Thyroid gland (tissue), 4 donors: Measurements from ENCODE around the gene SCAANT1. TPM values are rescaled to one million over a fixed set of nuclear protein-coding genes. Genes with fewer than 3 reads are reported as not detected.

Experiments
- DNase-seq, 2 donors: peaks; one replicate each; pipeline ENCODE4 v3.0.0-alpha.2; 2019
- H3K27ac ChIP-seq, 3 donors: fragments of 200-600 bp; sonication (generic); 1 replicate in 2 of 3; 2 replicates in 1 of 3; pipeline ENCODE4 v1.5.1; 2016 to 2019; ENCODE audit warnings: mild to moderate bottlenecking in 1 of 3, moderate library complexity in 1 of 3
- H3K27me3 ChIP-seq: fragments of 200-600 bp; sonication (generic); one replicate; pipeline ENCODE4 v1.5.1; 2019
- H3K36me3 ChIP-seq, 2 donors: fragments of 200-600 bp; sonication (generic); one replicate each; pipeline ENCODE4 v1.5.1; 2016 to 2019
- H3K4me1 ChIP-seq, 2 donors: fragments of 200-600 bp; sonication (generic); one replicate each; pipeline ENCODE4 v1.5.1; 2017 to 2019
- H3K4me3 ChIP-seq, 3 donors: fragments of 200-600 bp; sonication (generic); replicated peaks in 1 of 3; 1 replicate in 2 of 3; 2 replicates in 1 of 3; pipeline ENCODE4 v1.5.1; 2016; ENCODE audit warnings: mild to moderate bottlenecking in 1 of 3
- H3K9me3 ChIP-seq: fragments of 200-600 bp; sonication (generic); one replicate; pipeline ENCODE4 v1.5.1; 2017
- POLR2A ChIP-seq, 2 donors: fragments of 450-650 bp; IDR thresholded peaks; one replicate each; pipeline ENCODE4 v1.6.1; 2017; ENCODE audit warnings: antibody characterized with exemption in 2 of 2, mild to moderate bottlenecking in 2 of 2, moderate library complexity in 1 of 2
- WGBS, 2 donors: methylation state at CpG; one replicate each; pipeline ENCODE4 v1.1.5; 2017; 5-methylcytosine and 5-hydroxymethylcytosine counted together
- intact Hi-C: fragments of 100-400 bp; cut with DNase I; formaldehyde crosslinking; loops from one replicate; pipeline ENCODE4 v1.15.1; 2023
- total RNA-seq, 4 donors: library from RNA; depleted of rRNA; stranded (reverse); fragments of >200 nt; gene quantifications; one replicate each; pipeline ENCODE4 v1.2.3, GENCODE V29; 2016
- TF ChIP-seq, protein P1 (sequence below), 6 experiments: fragments of 200-600 bp in 3 of 6; fragments of 450-650 bp in 3 of 6; sonication (generic) in 3 of 6; IDR thresholded peaks; one replicate each; pipeline ENCODE4 v1.5.1; 2016 to 2019; ENCODE audit warnings: antibody characterized with exemption in 6 of 6, mild to moderate bottlenecking in 2 of 6, inconsistent platforms in 1 of 6, moderate library complexity in 1 of 6

Gene SCAANT1
- total RNA-seq, 4 donors from 2014 or later = not detected

DNA sequence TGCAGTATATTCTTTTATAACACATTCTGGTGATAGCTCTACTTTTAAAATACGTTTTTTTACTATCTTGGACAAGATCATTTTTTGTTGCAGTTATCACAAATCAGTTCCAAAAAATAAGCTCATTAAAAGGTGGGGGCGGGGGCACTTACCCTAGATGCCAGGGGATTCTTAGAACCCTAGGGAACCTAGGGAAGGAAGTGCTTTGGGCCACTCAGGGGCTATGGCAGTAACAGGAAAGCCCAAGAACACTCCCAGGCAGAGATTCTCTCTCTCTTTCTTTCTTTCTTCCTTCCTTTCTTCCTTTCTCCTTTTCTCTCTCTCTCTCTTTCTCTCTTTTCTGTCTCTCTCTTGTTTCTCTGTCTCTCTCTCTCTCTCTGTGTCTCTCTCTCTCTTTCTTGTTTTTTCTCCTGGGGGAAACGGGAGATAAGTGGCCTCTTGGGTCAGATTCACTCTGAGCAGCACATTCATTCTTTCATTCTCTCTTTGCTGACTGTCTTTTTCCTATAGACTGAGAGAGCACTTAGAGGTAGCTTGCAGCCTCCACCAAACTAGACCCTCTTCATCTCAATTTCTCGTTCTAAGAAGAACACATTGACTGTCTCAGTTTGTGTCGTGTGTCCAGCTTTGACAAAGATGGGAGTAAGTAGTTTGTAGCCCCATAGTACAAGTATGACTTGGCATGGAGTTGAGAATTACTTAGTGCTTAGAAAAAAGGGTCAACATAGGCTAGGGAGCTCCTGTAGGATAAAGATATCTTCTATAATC lies 16.6 kb downstream of the SCAANT1 start:
- TF ChIP-seq, protein P1, sequence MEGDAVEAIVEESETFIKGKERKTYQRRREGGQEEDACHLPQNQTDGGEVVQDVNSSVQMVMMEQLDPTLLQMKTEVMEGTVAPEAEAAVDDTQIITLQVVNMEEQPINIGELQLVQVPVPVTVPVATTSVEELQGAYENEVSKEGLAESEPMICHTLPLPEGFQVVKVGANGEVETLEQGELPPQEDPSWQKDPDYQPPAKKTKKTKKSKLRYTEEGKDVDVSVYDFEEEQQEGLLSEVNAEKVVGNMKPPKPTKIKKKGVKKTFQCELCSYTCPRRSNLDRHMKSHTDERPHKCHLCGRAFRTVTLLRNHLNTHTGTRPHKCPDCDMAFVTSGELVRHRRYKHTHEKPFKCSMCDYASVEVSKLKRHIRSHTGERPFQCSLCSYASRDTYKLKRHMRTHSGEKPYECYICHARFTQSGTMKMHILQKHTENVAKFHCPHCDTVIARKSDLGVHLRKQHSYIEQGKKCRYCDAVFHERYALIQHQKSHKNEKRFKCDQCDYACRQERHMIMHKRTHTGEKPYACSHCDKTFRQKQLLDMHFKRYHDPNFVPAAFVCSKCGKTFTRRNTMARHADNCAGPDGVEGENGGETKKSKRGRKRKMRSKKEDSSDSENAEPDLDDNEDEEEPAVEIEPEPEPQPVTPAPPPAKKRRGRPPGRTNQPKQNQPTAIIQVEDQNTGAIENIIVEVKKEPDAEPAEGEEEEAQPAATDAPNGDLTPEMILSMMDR (IDR thresholded peaks at IDR 0.05) = no peak
- no peak for TF ChIP-seq POLR2A (IDR thresholded peaks at IDR 0.05)
- Histone ChIP-seq H3K9me3 (no peaks in the 10 kb centered on the region), H3K4me1 (peaks cover 0 to 29% of the 10 kb centered on the region in 2 donors), H3K4me3 (no peak overlapping the region), H3K27ac (no peak overlapping the region), H3K36me3 (no peaks in the 10 kb centered on the region), H3K27me3 (no peaks in the 10 kb centered on the region)
- WGBS, 2 donors = 70 to 75% methylated on average over 5 of the region's 5 CpGs
- intact Hi-C loops = no loop called here
- no peak for DNase-seq

DNA sequence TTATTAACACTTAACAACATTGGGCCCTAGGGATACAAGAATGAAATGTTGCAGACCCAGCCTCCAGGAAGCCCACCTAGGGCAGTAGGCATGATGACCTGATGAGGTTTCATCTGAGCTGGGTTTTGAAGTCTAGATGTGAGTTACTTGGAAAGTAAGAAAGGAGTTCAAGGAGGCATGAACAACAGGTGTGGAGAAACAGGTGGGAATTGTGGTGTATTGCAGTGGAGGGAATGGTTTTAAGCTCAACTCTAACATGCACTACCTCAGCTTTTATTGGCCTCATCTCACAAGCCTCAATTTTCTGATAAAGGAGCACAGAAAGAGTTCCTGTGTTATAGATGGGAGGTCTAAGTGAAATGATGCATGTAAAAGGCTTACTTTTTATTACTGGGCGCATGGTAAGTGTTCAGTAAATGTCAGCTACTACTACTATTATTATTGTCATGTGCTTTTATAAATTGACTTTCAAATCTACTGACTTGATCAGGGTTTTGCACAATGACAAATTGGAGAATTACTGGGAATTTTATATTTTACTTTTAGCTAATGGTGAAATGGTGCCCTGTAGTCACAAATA lies 19.3 kb downstream of the SCAANT1 start:
- Histone ChIP-seq H3K4me1 (peaks cover 8 to 29% of the 10 kb centered on the region in 2 donors), H3K9me3 (no peaks in the 10 kb centered on the region), H3K27me3 (no peaks in the 10 kb centered on the region), H3K27ac (no peak overlapping the region), H3K36me3 (no peaks in the 10 kb centered on the region), H3K4me3 (no peak overlapping the region)
- no peak for DNase-seq
- intact Hi-C loops = no loop called here
- TF ChIP-seq, protein P1 (IDR thresholded peaks at IDR 0.05) = no peak
- no peak for TF ChIP-seq POLR2A (IDR thresholded peaks at IDR 0.05)
- WGBS, 2 donors = 90 to 95% methylated on average over 1 of the region's 1 CpG

DNA sequence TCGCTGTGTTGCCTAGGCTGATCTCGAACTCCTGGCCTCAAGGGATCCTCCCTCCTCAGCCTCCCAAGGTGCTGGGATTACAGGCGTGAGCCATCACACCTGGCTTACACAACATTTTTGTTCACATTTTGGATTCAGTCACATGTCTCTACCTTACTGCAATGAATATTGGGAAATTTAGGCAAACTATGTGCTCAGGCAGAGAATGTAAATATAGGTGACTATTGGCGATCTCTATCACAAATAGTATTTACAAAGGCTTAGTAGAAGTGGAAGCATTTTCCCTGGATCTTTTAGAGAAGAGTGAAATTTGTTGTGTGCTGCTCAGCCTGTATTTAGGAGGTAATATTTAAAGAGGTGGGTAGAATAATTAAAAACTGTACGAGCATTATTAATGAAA lies 20.7 kb downstream of the SCAANT1 start:
- Histone ChIP-seq H3K27me3 (no peaks in the 10 kb centered on the region), H3K4me1 (peaks cover 15 to 36% of the 10 kb centered on the region in 2 donors), H3K4me3 (no peak overlapping the region), H3K27ac (no peak overlapping the region), H3K36me3 (no peaks in the 10 kb centered on the region), H3K9me3 (no peaks in the 10 kb centered on the region)
- 97 to 99% methylated on average over 5 of the region's 5 CpGs for WGBS, 2 donors
- intact Hi-C loops = no loop called here
- no peak for DNase-seq
- TF ChIP-seq POLR2A (IDR thresholded peaks at IDR 0.05) = no peak
- TF ChIP-seq, protein P1 (IDR thresholded peaks at IDR 0.05) = no peak

DNA sequence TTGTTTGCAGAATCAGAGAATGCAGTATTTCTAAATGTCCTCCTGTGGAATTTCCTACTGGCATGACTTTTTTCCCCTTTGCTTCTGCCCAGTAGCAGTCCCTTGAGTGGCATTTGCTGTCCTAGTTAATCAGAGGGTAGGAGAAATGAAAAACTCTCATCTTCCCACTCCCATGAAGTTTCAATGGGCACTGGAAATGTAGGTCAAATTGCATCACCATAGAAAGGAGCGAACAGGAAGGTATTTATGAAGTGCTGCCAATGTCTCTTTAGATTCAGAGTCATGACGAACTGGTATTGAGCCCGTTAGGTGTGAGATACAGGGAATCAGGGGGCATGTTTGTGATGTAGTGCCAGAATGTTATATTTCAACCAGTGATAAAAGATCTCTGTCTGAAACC lies 25.3 kb downstream of the SCAANT1 start:
- TF ChIP-seq, protein P1 (IDR thresholded peaks at IDR 0.05) = no peak
- TF ChIP-seq POLR2A (IDR thresholded peaks at IDR 0.05) = no peak
- DNase-seq = peak; percentile 14 to 21
- no peaks in the 10 kb centered on the region for H3K9me3 ChIP-seq
- H3K27me3 ChIP-seq = no peaks in the 10 kb centered on the region
- H3K4me3 ChIP-seq = no peak overlapping the region
- peaks cover 15 to 25% of the 10 kb centered on the region in 2 donors for H3K4me1 ChIP-seq
- 28 to 33% methylated on average over 3 of the region's 3 CpGs for WGBS, 2 donors
- peak overlapping the region in 1 of 3 donors; percentile 35 for H3K27ac ChIP-seq
- no peaks in the 10 kb centered on the region for H3K36me3 ChIP-seq
- intact Hi-C loops = no loop called here

DNA sequence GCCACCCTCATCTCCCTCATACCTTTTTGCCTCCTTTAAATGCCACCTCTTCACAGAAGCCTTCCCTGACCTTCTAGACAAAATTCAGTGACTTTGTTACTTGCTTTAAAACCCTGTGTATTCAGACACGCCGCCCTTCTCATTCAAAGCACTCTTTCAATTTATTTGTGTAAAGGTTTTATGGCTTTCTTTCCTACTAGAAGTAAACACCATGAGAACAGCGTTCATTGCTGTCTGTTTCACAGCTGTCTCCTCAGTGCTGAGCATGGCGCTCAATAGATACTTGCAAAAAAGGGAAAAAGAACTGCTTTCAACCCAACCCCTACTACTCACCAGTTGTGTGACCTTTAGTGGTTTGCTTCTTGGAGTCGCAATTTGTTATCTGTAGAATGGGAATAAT lies 31.5 kb downstream of the SCAANT1 start:
- 97 to 98% methylated on average over 5 of the region's 5 CpGs for WGBS, 2 donors
- H3K27ac ChIP-seq = no peak overlapping the region
- H3K4me3 ChIP-seq = no peak overlapping the region
- TF ChIP-seq, protein P1 (IDR thresholded peaks at IDR 0.05) = no peak
- no peak for TF ChIP-seq POLR2A (IDR thresholded peaks at IDR 0.05)
- no peaks in the 10 kb centered on the region for H3K36me3 ChIP-seq
- DNase-seq = no peak
- intact Hi-C loops = no loop called here
- H3K4me1 ChIP-seq = peaks cover 6 to 29% of the 10 kb centered on the region in 2 donors
- H3K27me3 ChIP-seq = no peaks in the 10 kb centered on the region
- H3K9me3 ChIP-seq = no peaks in the 10 kb centered on the region
